ENCODE measurements around the gene TMEM94. TPM values are rescaled to one million over a fixed set of nuclear protein-coding genes. Genes with fewer than 3 reads are reported as not detected.

TMEM94 gene
- total and polyA plus RNA-seq, 2 of the 8 experiments (the other 6 are each of a cell fraction or from before 2014, with no cell fraction given), result 54.8 to 69.9 TPM

GRCh38 chr17:75502721-75503329 is 46.4 kb downstream of the TMEM94 start:
- H2BK12ac ChIP-seq (ENCODE audit: low read depth, low read length), result no peak overlapping the region
- ChIA-PET POLR2A (ENCODE audit: partially characterized antibody) (interaction anchor here (0.6 to 6.4 kb wide), 8 partner anchors 10 to 53 kb away, joined by 3 to 35 read pairs (median 4); partner anchors contain the start of gene TSEN54), CTCF (ENCODE audit: partially characterized antibody) (interaction anchor here (0.5 to 8.2 kb wide), 23 partner anchors 8 to 633 kb away, joined by 3 to 67 read pairs (median 4); partner anchors contain the start of genes SLC25A19, TMEM94 and TSEN54)
- H2BK20ac ChIP-seq (ENCODE audit: low read length), result no peak overlapping the region
- no peaks in the 10 kb centered on the region for H3K27me3 ChIP-seq (replicated peaks in 1 of 4; ENCODE audit: control insufficient read depth in 3 of 4, extremely low read depth in 1 of 4, insufficient read depth in 3 of 4, low read length in 3 of 4)
- DNase-seq (ENCODE audit: low read depth in 1 of 2, low spot score in 2 of 2) (no peak), FAIRE-seq (no peak)
- no peak overlapping the region for H4K8ac ChIP-seq (ENCODE audit: extremely low read depth, insufficient read depth, low read length)
- no peak overlapping the region for H4K91ac ChIP-seq (replicated peaks; ENCODE audit: insufficient read length, low read length)
- H4K5ac ChIP-seq (ENCODE audit: insufficient read length, low read depth, low read length), result no peak overlapping the region
- H3K36me3 ChIP-seq (ENCODE audit: control insufficient read depth in 2 of 4, insufficient read depth in 4 of 4, low read length in 3 of 4), result peaks cover 2 to 14% (median 10%) of the 10 kb centered on the region in 4 experiments; a peak in 6 of 8 replicates
- H3K27ac ChIP-seq (ENCODE audit: low read depth, low read length), result no peak overlapping the region
- no peaks in the 10 kb centered on the region for H3K9me3 ChIP-seq (ENCODE audit: insufficient read depth in 2 of 2, low read depth in 1 of 2, low read length in 1 of 2)
- H3K9ac ChIP-seq (replicated peaks in 1 of 4; ENCODE audit: extremely low read depth in 1 of 4, low read depth in 3 of 4, low read length in 3 of 4), result no peak overlapping the region
- no peak overlapping the region for H3K4me3 ChIP-seq (ENCODE audit: extremely low read depth in 1 of 4, insufficient read depth in 2 of 4, low read depth in 3 of 4, low read length in 4 of 4)
- no peak overlapping the region for H3K4me2 ChIP-seq (ENCODE audit: insufficient read depth in 1 of 2, low read depth in 2 of 2, low read length in 2 of 2)
- no peak overlapping the region for H3K23ac ChIP-seq (ENCODE audit: insufficient read length)
- H2BK15ac ChIP-seq (ENCODE audit: low read length), result no peak overlapping the region
- no peak overlapping the region for H2AFZ ChIP-seq (ENCODE audit: low read length)
- H3K4me1 ChIP-seq (replicated peaks in 1 of 4; ENCODE audit: control insufficient read depth in 3 of 4, insufficient read depth in 4 of 4, low read length in 3 of 4), result no peaks in the 10 kb centered on the region
- TF ChIP-seq HDAC6 (IDR thresholded peaks at IDR 0.05; ENCODE audit: low read depth, low read length) (no peak), SRF (IDR thresholded peaks at IDR 0.05; ENCODE audit: low read depth, low read length) (no peak), EZH2 (IDR thresholded peaks at IDR 0.05; ENCODE audit: low read depth, low read length, severe bottlenecking) (no peak), E2F6 (IDR thresholded peaks at IDR 0.05) (no peak), BCL11A (IDR thresholded peaks at IDR 0.05; ENCODE audit: low read depth in 2 of 2, low read length in 2 of 2) (no peak), SIX5 (IDR thresholded peaks at IDR 0.05; ENCODE audit: low read depth, low read length) (no peak), ASH2L (IDR thresholded peaks at IDR 0.05; ENCODE audit: low read length) (no peak)
- no peak overlapping the region for H2AK5ac ChIP-seq (ENCODE audit: low read depth, low read length)
- H3K23me2 ChIP-seq (ENCODE audit: low read depth, low read length), result no peaks in the 10 kb centered on the region
- H3K14ac ChIP-seq (ENCODE audit: insufficient read length), result no peak overlapping the region
- no peak overlapping the region for H2BK5ac ChIP-seq (ENCODE audit: low read depth, low read length)
- no peak overlapping the region for H3K18ac ChIP-seq (ENCODE audit: extremely low read depth, low read length)
- H3K79me1 ChIP-seq (ENCODE audit: low read depth, low read length), result no peaks in the 10 kb centered on the region
- no peak overlapping the region for H3K4ac ChIP-seq (replicated peaks; ENCODE audit: insufficient read length, low read depth, low read length)
- WGBS, 2 experiments (ENCODE audit: extremely low coverage in 1 of 2, insufficient coverage in 1 of 2, insufficient read length in 1 of 2, insufficient replicate concordance in 2 of 2, low coverage in 1 of 2, low lambda C conversion rate in 2 of 2, missing lambda C conversion rate in 1 of 2), result 96% methylated on average over 18 of the region's 25 CpGs; no CpG with 5 or more reads in 1 of the 2 experiments
- H4K20me1 ChIP-seq (replicated peaks in 1 of 2; ENCODE audit: control insufficient read depth in 1 of 2, insufficient read depth in 2 of 2, low read length in 2 of 2), result peaks cover 2 to 13% of the 10 kb centered on the region in 2 experiments
- no peaks in the 10 kb centered on the region for H3K79me2 ChIP-seq (ENCODE audit: control insufficient read depth in 1 of 2, insufficient read depth in 2 of 2, low read length in 2 of 2)
- no peak overlapping the region for H2BK120ac ChIP-seq (replicated peaks; ENCODE audit: low read depth, low read length)
- no peak overlapping the region for H3K56ac ChIP-seq (replicated peaks; ENCODE audit: insufficient read length, low read depth, low read length)

All from H1 (cell line).